ENCODE results near the gene PCCA.
"Not testable (repeated sequence)": the region's sequence is repeated elsewhere in the genome, so short reads cannot be mapped to it uniquely, and the experiment has no call there.

The PCCA gene

GRCh38 chr13:100364591-100364990 lies 275.7 kb downstream of the PCCA start:
- DNase-seq, result no peak

DNA sequence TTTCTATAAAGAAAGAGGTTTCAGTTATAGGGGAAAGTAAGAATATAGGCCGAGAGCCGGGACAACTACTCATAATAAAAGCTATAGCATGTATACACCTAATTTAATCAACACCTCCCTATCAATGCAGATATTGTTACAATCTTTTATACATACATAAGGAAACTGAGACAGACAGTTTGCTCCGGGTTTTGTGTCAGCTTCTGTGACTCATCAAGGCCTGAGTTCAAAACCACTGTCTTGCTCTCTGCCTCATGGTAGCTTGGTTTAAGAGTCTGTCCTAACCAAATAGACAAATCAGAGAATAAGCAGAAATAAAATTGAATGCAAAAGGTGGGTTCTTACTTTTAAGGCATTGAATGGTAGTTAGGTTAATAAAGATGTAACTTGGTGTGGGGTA lies 276.8 kb downstream of the PCCA start:
- DNase-seq, result no peak

- DNase-seq, result no peak
These were observed 289.6 kb downstream of the PCCA start for GRCh38 chr13:100378533-100378932.

DNA sequence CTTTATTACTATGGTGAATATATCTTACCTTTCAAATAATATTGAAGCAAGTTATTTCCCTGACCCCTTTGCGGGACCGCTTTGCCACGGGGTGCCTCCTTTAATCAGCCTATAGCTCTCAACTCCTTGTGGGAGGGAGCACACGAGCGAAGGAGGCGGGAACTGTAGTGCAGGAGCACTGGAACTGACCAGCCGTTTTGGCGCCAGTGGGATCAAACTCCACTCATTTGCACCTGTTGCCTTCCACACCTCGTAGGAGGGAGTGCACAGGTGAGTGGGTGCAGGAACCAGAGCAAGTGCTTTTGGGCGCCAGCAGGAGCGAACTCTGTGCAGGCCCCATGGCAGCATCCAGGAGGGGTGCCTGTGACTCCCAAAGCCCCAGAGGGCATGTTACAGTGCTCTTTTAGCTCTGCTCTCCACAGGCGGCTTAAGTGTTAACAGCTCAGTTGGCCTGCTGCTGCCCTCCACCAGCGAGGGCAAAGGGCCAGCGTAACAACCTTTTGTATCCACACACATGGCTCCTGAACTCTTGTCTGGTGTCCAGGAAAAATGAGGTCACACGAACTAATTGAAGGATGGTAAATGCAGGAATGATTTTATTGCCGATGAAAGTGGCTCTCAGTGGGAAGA lies 292.8 kb downstream of the PCCA start:
- no peak for DNase-seq

DNA sequence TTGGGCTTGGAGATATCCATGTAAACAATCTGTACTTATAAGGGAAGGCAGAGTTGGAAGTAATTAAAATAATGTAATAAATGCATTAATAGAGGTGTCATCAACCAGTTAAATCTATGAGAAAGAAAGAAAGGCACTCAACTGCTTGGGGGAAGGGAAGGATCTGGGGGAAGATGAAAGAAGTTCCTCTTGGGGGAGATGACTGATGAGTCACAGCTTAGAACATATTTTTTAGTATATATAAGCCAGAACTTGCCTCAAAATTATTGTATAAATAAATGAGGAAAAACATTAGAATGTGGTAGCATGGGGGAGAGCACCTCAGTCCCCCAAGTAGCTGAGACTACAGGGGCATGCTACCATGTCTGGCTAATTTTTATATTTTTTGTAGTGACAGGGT lies 293.9 kb downstream of the PCCA start:
- DNase-seq, result no peak

DNA sequence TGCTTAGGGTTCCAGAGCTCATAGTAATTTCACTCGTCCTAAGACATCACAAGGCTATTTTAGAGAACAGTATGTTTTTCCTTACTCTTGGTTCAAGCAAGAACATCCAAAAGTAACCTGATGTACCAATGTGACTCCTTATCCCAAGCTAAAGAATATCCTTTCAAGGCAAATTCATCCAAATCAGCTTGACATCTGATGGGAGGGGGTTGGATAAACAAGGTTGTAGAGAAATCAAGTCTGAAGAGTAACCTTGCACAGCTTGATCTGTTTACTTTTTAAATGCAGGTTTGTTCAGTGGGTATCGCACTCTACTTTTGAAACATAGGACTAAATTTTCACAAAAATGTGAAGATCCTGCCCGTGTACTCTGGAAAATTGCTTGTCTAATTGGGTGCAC lies 298.5 kb downstream of the PCCA start:
- DNase-seq, result no peak

- DNase-seq, result not testable (repeated sequence)
These were observed 299.3 kb downstream of the PCCA start for GRCh38 chr13:100388150-100388549.

DNA sequence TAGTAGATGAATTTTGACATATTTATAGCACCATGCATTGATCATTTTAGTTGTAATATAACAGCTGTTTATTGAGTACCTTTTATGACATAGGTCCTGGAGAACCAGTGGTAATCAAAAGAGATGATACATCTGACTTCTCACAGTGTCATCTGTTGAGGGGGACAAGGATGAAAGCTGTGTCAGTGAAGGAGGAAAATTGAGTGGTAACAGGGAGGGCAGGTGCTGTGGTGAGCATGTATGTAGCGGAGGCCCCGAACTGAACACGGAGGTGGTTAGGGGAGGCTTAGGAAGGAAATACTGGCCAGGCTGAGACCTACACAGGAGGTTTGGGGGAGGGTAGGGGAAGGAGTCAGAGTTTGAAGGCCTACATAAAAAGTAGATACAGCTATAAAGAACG lies 300.0 kb downstream of the PCCA start:
- no peak for DNase-seq

- no peak for DNase-seq
These were observed 300.7 kb downstream of the PCCA start for GRCh38 chr13:100389617-100390016.

GRCh38 chr13:100392709-100393630 lies 304.1 kb downstream of the PCCA start:
- DNase-seq, result no peak

- DNase-seq, result no peak
These were observed 305.3 kb downstream of the PCCA start for GRCh38 chr13:100394005-100394695.

- DNase-seq, result no peak
These were observed 306.9 kb downstream of the PCCA start for GRCh38 chr13:100395698-100396373.

GRCh38 chr13:100396776-100397175 lies 307.9 kb downstream of the PCCA start:
- DNase-seq, result no peak

GRCh38 chr13:100397627-100398026 lies 308.7 kb downstream of the PCCA start:
- no peak for DNase-seq

DNA sequence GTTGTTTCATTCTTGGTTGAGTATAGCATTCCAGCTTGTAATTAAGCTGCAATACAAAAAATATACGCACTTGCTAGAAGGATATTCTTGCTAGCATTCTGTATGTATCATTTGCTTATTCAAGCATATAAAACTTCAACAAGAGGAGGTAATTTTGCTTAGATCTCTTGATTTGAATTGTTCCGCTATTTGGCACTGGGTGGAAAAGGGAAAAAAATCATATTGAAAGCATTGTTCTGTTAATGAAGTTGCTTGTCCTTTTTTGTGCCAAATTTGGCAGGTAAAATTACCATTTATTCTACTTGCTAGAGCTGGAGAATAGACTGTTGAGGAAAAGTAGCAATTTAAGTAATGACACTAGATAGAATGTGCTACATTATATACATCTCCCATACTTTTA lies 309.5 kb downstream of the PCCA start:
- DNase-seq, result no peak

DNA sequence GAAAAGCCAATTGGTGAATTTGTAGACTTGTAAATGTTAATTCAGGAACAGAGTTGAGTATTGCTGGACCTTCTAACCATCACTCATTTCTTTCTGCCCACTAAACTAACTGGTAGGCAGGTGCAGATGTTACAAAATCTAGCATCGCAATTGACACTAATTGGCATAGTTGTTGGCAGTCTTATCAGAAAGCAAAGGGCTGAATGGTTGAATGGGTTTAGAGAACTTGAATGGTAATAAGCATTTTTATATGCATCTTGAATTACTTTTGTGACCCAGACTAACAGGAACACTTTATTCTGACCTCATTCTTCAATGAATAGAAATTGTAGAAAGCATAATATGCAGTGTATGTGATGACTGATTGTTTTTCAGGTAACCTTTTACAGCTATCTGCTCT lies 310.6 kb downstream of the PCCA start:
- DNase-seq, result no peak

GRCh38 chr13:100403675-100404074 lies 314.8 kb downstream of the PCCA start:
- DNase-seq, result no peak

DNA sequence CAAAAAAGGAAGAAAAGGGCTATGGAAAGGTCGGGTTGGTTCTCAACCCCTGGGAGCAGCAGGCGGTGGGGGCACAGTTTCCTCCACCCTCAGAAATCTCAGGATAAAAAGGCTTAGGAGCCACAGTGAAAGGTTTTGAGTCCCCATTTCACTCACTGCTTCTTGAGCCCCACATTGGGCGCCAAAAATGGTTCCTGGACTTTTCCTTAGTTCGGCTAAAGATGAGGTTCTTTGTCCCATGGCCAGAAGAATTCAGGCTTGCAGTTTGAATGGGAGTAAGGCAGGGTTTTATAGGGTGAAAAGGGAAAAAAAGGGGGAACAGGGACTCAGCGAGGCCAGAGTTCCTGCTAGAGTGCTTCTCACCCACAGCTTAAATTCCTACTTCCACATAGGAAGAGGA lies 320.2 kb downstream of the PCCA start:
- DNase-seq, result no peak

DNA sequence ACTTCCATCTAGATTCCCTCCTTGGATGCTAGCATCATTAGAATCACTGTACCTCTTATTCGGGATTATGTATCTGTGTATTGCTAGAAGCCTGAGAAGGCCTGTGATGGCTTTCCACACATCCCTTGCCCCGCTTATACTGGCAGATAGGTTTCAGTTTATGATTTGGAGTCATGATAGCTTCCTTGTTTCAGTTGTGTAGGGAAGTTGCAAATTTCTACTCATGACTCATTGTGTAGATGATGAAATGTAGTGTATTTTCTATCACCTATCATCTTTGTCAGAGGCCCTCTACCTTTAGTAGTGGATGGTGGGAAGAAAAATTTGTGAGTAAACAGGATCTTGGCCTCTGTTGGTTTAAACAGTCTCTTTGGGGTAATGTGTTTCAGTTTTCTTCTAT lies 334.5 kb downstream of the PCCA start:
- DNase-seq, result no peak

DNA sequence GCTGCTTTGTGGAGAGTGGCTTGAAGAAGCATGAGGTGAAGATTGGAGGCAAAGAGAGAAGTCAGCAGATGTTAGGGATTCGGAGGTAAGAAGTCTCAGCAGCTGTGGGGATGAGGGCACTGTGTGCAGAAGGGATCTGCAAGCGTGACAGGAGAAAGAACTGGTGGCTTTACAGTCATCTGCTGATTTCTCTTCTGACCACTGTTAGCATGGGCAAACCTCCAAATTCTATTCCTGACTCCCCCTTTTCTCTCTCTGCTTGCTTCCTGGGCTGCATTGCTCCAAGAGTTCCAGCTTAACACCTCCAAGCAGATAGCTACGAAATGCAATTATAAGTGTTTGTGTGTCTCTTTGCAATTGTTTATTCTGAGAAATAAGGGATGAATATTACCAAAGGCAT lies 340.1 kb downstream of the PCCA start:
- DNase-seq, result no peak

DNA sequence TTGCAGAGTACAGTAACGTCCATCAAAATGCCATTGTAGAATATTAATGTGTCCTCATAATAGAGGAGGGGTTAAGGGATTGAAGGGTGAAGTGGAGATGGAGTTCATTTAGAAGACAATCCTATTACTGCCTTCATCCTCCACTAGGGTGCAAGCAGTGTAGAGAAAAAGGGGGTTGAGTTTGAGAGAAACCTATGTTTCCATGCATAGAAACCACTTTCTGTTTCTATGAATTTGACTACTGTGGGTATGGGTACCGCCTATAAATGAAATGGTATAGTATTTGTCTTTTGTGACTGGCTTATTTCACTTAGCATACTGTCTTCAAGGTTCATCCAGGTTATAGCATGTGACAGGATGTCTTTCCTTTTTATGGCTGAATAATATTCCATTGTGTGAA lies 343.7 kb downstream of the PCCA start:
- DNase-seq, result no peak

- DNase-seq, result no peak
These were observed 344.6 kb downstream of the PCCA start for GRCh38 chr13:100433475-100433874.
